A673 (cell line): ENCODE data around the gene INPP4A. TPM values are rescaled to one million over a fixed set of nuclear protein-coding genes. Genes with fewer than 3 reads are reported as not detected.
"Not testable (repeated sequence)": the region's sequence is repeated elsewhere in the genome, so short reads cannot be mapped to it uniquely, and the experiment has no call there.

Experiments
- BruUV-seq: library from RNA; stranded (reverse); fragments of 400-500 nt; replicated peaks from 2 replicates; lab custom pipeline; 2021; lab: Mats Ljungman, UMichigan
- CTCF ChIA-PET: fragments of 300-600 bp; sonication (Branson Sonifier 250); formaldehyde crosslinking; loops from one replicate; lab custom pipeline; 2022; ENCODE audit warnings: antibody characterized with exemption; lab: Charles Lee
- POLR2A ChIA-PET: fragments of 300-600 bp; sonication (Branson Sonifier 250); formaldehyde crosslinking; loops from one replicate; lab custom pipeline; 2022; ENCODE audit warnings: antibody characterized with exemption; ENCODE audit not compliant: low non-redundant PET; lab: Charles Lee
- DNase-seq: peaks from one replicate; pipeline ENCODE4 v3.0.0-alpha.2; 2015; ENCODE audit warnings: low spot score
- H3K27ac ChIP-seq: fragments of 200-600 bp; sonication (generic); 2 replicates; pipeline ENCODE4 v1.5.1; 2016; ENCODE audit warnings: mixed run types, low read depth, mild to moderate bottlenecking, mixed read lengths, antibody characterized with exemption, low read length; ENCODE audit not compliant: poor library complexity, severe bottlenecking
- H3K27me3 ChIP-seq: fragments of 200-600 bp; sonication (generic); replicated peaks from 2 replicates; pipeline ENCODE4 v1.6.1; 2017; ENCODE audit warnings: mixed run types, low read depth, mild to moderate bottlenecking, mixed read lengths, antibody characterized with exemption, low read length; ENCODE audit not compliant: insufficient read depth, poor library complexity
- H3K36me3 ChIP-seq: fragments of 200-600 bp; sonication (generic); 2 replicates; pipeline ENCODE4 v1.6.1; 2016; ENCODE audit warnings: mixed run types, mild to moderate bottlenecking, mixed read lengths, antibody characterized with exemption, low read length; ENCODE audit not compliant: insufficient read depth, poor library complexity, severe bottlenecking
- H3K4me1 ChIP-seq: fragments of 200-600 bp; sonication (generic); 2 replicates; pipeline ENCODE4 v1.6.1; 2017; ENCODE audit warnings: mixed run types, mild to moderate bottlenecking, mixed read lengths, antibody characterized with exemption, low read length; ENCODE audit not compliant: insufficient read depth, poor library complexity, severe bottlenecking
- H3K4me3 ChIP-seq: fragments of 200-600 bp; sonication (generic); 2 replicates; pipeline ENCODE4 v1.5.1; 2016; ENCODE audit warnings: low read depth, mixed run types, mild to moderate bottlenecking, mixed read lengths, low read length; ENCODE audit not compliant: poor library complexity, severe bottlenecking
- H3K9me3 ChIP-seq: fragments of 200-600 bp; sonication (generic); 2 replicates; pipeline ENCODE4 v1.6.1; 2016; ENCODE audit warnings: mixed run types, low read depth, mild to moderate bottlenecking, mixed read lengths, antibody characterized with exemption, low read length; ENCODE audit not compliant: poor library complexity, severe bottlenecking
- EZH2 ChIP-seq: fragments of 200-600 bp; sonication (generic); IDR thresholded peaks from 2 replicates; pipeline ENCODE4 v1.6.1; 2017; ENCODE audit warnings: borderline replicate concordance, low read depth, mild to moderate bottlenecking, mixed read lengths, antibody characterized with exemption, low read length; ENCODE audit not compliant: poor library complexity, severe bottlenecking
- intact Hi-C: fragments of 100-400 bp; cut with micrococcal nuclease; formaldehyde crosslinking; loops from one replicate; pipeline ENCODE4 v1.10.0; 2022; ENCODE audit not compliant: unreplicated experiment
- total RNA-seq: library from RNA; stranded (reverse); gene quantifications from 2 replicates; pipeline ENCODE4 v1.2.3, GENCODE V29; 2021
- TF ChIP-seq, protein P1 (sequence below): fragments of 300-800, 200-600 bp; sonication (generic); conservative IDR thresholded peaks from 2 replicates; pipeline ENCODE4 v1.5.1; 2017; ENCODE audit warnings: low read depth, mild to moderate bottlenecking, antibody characterized with exemption, low read length, moderate library complexity, mixed read lengths

Gene INPP4A
- total RNA-seq, 1 experiment from 2014 or later = 33.5 TPM

GRCh38 chr2:98433363-98433964 is 11.2 kb upstream of the INPP4A start:
- Histone ChIP-seq H3K27ac (no peak overlapping the region), H3K27me3 (peaks cover under 1% of the 10 kb centered on the region), H3K9me3 (no peaks in the 10 kb centered on the region), H3K4me3 (no peak overlapping the region), H3K36me3 (no peaks in the 10 kb centered on the region), H3K4me1 (no peaks in the 10 kb centered on the region)
- DNase-seq = no peak
- POLR2A ChIA-PET = no interaction called here
- no peak for TF ChIP-seq EZH2
- TF ChIP-seq, protein P1, sequence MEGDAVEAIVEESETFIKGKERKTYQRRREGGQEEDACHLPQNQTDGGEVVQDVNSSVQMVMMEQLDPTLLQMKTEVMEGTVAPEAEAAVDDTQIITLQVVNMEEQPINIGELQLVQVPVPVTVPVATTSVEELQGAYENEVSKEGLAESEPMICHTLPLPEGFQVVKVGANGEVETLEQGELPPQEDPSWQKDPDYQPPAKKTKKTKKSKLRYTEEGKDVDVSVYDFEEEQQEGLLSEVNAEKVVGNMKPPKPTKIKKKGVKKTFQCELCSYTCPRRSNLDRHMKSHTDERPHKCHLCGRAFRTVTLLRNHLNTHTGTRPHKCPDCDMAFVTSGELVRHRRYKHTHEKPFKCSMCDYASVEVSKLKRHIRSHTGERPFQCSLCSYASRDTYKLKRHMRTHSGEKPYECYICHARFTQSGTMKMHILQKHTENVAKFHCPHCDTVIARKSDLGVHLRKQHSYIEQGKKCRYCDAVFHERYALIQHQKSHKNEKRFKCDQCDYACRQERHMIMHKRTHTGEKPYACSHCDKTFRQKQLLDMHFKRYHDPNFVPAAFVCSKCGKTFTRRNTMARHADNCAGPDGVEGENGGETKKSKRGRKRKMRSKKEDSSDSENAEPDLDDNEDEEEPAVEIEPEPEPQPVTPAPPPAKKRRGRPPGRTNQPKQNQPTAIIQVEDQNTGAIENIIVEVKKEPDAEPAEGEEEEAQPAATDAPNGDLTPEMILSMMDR = no peak
- BruUV-seq = no TSS peak
- CTCF ChIA-PET = no interaction called here
- intact Hi-C loops = no loop called here

GRCh38 chr2:98434492-98434891 is 10.2 kb upstream of the INPP4A start:
- Histone ChIP-seq H3K27ac (no peak overlapping the region), H3K4me1 (no peaks in the 10 kb centered on the region), H3K27me3 (no peaks in the 10 kb centered on the region), H3K4me3 (no peak overlapping the region), H3K9me3 (no peaks in the 10 kb centered on the region), H3K36me3 (no peaks in the 10 kb centered on the region)
- intact Hi-C loops = no loop called here
- ChIA-PET CTCF (no interaction called here), POLR2A (no interaction called here)
- no TSS peak for BruUV-seq
- DNase-seq = no peak
- no peak for TF ChIP-seq EZH2
- TF ChIP-seq, protein P1 = no peak

DNA sequence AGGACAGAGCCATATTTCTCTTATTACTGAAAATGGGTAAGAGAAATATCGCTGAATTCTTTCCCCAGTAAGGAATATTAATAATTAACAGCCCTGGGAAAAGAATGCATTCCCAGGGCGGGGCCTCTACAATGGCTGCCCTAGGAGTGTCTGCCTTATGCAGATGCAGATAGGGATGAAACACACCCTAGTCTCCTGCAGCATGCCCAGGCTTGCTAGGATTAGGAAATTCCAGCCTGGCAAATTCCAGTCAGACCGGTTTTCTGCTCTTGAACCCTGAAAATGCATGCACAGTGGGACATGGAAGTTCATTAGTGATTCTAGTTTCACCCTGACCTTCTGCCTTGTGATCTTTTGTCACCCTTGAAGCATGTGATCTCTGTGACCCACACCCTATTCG is 9.0 kb upstream of the INPP4A start:
- DNase-seq, H3K27me3 ChIP-seq, H3K27ac ChIP-seq, intact Hi-C loops, BruUV-seq, H3K4me1 ChIP-seq, H3K4me3 ChIP-seq, CTCF ChIA-PET, H3K9me3 ChIP-seq, H3K36me3 ChIP-seq, POLR2A ChIA-PET: not testable (repeated sequence)

GRCh38 chr2:98436734-98437133 is 7.9 kb upstream of the INPP4A start:
- intact Hi-C loops = no loop called here
- TF ChIP-seq, protein P1 = no peak
- no peak for TF ChIP-seq EZH2
- no TSS peak for BruUV-seq
- Histone ChIP-seq H3K4me3 (no peak overlapping the region), H3K27ac (no peak overlapping the region), H3K27me3 (no peaks in the 10 kb centered on the region), H3K4me1 (no peaks in the 10 kb centered on the region), H3K36me3 (no peaks in the 10 kb centered on the region), H3K9me3 (no peaks in the 10 kb centered on the region)
- ChIA-PET POLR2A (no interaction called here), CTCF (no interaction called here)
- DNase-seq = peak; percentile 22
